Stimulated activated CD4-positive, alpha-beta T cell treated with anti-CD3 and anti-CD28 coated beads, Interleukin-2, amount 100 ng/mL, for 48 hours (primary cell): ENCODE measurements around the gene PLK5.
A peak's percentile ranks its signal among the peaks of the same experiment; 100 is the strongest.

Experiments
- DNase-seq, 2 donors: peaks; one replicate each; pipeline ENCODE4 v3.0.0-alpha.2; 2020

The PLK5 gene

GRCh38 chr19:1560286-1560882, 36.5 kb downstream of the PLK5 start:
- no peak for DNase-seq

DNA sequence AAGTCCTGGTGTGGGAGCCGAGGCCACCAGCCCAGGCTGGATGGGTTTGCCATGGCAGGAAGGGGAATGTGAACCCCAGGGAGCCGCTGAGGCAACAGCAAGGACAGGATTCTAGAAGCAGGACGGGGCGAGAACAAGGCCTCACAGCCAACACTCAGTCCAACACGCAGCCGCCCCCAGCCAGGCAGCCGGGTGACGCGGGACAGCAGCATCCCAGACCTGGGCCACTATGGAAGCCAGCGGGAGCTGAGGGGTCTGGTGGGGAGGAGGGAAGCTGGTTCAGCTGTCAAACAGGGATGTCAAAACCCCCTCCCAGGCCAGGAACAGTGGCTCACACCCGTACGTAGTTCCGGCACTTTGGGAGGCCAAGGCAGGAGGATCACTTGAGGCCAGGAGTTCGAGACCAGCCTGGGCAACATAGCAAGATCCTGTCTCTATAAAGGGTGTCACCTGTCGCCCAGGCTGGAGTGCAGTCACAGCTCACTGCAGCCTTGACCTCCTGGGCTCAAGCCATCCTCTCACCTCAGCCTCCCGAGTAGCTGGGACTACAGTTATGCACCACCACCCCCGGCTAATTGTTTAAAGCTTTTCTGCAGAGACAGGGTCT, 37.5 kb downstream of the PLK5 start:
- no peak for DNase-seq

DNA sequence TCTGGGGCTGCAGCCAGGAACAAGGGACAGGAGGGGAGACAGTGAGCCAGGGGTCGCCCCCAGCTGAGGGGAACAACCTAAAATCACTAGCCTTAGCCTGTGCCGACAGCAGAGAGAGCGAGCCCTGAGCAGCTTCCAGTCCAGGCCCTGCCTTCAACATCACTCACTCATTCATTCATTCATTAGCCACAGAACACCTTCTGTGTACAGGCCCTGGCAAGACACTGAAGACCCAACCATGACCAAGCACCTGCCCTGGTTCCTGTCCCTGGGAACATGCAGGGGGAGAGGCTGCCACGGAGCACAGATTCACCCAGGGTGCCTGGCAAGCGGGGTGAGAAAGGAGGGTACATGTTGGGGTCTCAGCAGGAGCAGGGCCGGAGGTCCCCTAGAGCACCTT, 39.4 kb downstream of the PLK5 start:
- DNase-seq, result no peak

GRCh38 chr19:1566392-1567115, 42.7 kb downstream of the PLK5 start:
- no peak for DNase-seq

GRCh38 chr19:1567116-1567847, 43.4 kb downstream of the PLK5 start:
- DNase-seq, result no peak

DNA sequence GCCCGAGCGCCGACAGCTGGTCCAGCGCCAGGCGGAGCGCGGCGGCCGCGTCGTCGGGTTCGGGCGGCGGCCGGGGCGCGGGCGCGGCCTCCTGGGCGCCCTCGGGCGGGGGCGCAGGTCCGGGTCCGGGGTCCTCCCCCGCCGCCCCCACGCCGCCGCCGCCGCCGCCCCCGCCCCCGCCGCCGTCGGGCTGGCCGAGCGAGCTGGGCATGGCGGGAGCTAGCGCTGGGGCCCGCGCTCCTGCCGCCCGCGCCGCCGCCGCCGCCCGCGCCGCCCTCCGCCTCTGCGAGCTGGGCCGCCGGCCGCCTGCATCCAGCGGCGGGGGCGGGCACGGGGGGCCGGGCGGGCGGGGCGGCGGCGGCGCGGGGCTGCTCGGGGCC, 44.0 kb downstream of the PLK5 start:
- DNase-seq, result no peak

DNA sequence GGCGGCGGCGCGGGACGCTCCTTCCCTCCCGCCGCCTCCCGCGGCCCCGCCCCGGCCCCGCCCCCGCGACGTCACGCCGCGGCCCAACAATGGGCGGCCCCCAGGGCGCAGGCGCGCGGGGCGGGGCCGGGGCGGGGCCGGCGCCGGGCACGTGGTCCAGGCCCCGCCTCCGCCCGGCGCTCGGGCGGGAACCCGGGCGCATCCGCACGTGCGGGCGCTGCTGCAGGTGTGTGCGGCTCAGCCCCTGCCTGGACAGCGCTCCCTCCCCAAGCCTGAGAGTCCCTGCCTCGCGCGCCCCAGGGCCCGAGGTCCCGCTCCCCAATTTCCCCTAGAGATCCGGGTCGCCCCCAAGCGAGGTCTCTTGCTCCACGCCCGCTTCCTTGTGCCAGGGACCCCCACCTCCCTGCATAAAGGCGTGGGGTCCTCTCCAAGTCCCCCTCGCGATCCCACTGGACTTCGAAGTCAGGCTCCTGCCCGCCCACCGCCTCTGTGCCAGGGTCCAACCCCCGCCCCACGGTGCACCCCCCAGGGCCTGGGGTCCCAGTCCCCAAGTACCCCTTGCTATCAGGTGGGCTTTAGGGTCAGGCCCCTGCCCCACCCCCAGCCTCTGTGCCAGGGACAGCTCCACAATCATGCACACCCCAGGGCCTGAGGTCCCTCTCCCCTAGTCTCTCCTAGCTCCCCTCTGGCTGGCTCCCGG, 44.6 kb downstream of the PLK5 start, which contains the start of gene MEX3D:
TSS of gene MEX3D (minus strand) at position 6 of the 700 bp plus-strand sequence. CDS start 267 bp downstream, outside the sequence.
- peak; percentile 73 to 88 for DNase-seq

DNA sequence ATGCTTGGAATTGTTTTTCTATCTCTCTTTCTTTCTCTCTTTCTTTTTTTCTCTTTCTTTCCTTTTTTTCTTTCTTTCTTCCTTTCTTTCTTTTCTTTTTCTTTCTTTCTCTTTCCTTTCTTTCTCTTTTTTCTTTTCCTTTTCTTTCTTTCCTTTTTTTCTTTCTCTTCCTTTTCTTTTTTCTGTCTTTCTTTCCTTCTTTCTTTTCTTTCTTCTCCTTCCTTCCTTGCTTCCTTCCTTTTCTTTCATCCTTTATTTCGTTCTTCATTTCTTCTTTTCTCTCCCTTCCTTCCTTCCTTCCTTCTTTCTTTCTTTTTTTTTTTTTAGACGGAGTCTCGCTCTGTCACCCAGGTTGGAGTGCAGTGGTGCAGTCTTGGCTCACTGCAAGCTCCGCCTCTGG, 46.1 kb downstream of the PLK5 start:
- no peak for DNase-seq

DNA sequence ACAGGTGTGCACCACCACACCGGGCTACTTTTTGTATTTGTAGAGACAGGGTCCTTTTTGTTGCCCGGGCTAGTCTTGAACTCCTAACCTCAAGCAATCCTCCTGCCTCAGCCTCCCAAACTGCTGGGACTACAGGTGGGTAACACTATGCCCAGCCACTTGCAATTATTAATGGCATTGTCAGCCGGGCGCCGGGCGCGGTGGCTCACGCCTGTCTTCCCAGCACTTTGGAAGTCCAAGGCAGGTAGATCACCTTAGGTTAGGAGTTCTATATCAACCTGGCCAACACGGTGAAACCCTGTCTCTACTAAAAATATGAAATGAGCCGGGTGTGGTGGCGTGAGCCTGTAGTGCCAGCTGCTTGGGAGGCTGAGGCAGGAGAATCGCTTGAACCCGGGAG, 47.0 kb downstream of the PLK5 start:
- no peak for DNase-seq

- no peak for DNase-seq
Observed at GRCh38 chr19:1571358-1571757, 47.5 kb downstream of the PLK5 start.

- DNase-seq, result no peak
Observed at GRCh38 chr19:1572795-1573194, 48.9 kb downstream of the PLK5 start.

DNA sequence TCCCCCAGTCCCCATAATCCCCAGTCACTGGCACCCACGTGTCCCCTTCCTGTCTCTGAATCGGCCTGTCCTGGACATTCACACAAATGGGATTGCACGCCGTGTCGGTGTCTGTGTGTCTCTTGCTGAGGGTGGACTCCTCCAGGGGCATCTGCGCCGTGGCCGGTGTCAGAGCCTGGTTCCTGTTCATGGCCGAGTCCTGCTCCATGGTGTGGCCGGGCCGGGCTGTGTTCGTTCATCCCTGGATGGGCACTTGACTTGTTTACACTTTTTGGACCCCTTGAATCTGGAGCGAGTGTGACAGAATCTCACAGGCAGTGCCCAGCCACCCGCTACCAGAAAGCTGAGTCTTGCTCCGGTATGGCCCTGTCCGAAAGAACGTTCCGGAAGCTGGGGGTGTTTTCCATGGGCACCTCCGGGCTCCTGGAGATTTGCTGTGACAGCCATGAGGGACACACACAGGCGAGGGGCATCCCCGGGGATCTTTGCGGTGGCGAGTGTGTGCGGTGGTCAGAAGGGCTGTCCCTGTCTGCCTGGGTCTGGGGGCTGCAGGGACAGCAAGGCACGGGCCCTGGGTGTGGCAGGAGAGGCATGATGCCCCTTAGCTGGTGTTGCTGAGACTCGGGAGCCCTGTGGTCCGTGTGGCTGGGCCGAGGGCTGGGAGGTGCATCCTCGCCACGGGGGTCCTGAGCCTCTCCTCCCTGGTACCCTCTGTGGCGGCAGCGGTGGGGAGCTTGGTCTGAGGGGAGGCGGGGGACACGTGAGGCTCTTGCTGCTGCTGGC, 50.7 kb downstream of the PLK5 start:
- no peak for DNase-seq

DNA sequence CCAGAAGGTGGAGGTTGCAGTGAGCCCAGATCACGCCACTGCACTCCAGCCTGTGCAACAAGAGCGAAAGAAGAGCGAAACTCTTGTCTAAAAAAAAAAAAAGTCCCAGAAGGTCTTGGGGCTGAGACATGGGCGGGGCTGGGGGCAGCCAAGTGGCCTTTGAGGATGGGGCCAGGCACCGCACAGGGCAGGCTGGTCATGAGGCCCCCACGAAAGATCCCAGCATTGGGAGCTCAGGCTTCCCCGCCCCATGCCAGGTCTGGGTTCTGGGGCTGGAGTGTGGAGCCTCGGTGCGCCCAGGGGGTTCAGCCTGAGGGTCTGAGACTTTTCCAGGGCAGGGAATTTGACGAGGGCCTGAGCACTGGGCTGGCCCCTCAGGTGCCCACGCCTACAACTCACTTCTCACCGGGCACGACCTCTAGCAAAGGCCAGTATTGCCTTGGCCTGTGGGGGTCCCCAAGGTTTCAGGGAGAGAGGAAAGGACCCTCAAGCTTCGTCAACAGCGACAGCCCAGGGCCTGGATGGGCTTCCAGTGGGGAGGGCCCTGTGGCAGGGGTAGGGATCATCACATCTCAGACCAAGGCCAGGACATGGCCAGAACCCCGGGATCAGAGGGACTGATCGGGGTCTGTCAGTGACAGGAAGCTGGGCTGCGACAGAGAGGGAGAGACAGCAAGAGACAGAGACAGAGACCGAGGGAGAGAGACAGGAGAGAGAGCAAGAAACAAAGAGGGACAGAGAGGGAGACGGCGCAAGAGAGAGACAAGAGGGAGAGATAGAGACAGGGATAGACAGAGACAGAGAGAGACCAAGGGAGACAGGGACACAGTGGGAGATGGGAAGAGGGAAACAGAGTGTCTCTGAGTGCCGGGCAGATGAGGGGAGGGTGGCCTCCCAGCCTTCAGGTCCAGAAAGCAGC, 51.7 kb downstream of the PLK5 start:
- no peak for DNase-seq

- DNase-seq, result no peak
Observed at GRCh38 chr19:1576242-1577089, 52.6 kb downstream of the PLK5 start.

- DNase-seq, result no peak
Observed at GRCh38 chr19:1577090-1577928, 53.4 kb downstream of the PLK5 start.

GRCh38 chr19:1577929-1578618, 54.2 kb downstream of the PLK5 start:
- no peak for DNase-seq

GRCh38 chr19:1579222-1579621, 55.3 kb downstream of the PLK5 start:
- no peak for DNase-seq

- DNase-seq, result no peak
Observed at GRCh38 chr19:1580382-1580781, 56.5 kb downstream of the PLK5 start.
